Measurements from ENCODE around the gene ST7. TPM values are rescaled to one million over a fixed set of nuclear protein-coding genes. Genes with fewer than 3 reads are reported as not detected.

ST7 gene
- total and polyA plus RNA-seq, 2 of the 8 experiments (the other 6 are each of a cell fraction or from before 2014, with no cell fraction given): 16.3 to 18.0 TPM

- Histone ChIP-seq H3K4ac (replicated peaks; ENCODE audit: insufficient read length, low read depth, low read length) (no peak overlapping the region), H3K27me3 (replicated peaks in 1 of 4; ENCODE audit: control insufficient read depth in 3 of 4, extremely low read depth in 1 of 4, insufficient read depth in 3 of 4, low read length in 3 of 4) (no peaks in the 10 kb centered on the region), H3K36me3 (ENCODE audit: control insufficient read depth in 2 of 4, insufficient read depth in 4 of 4, low read length in 3 of 4) (no peaks in the 10 kb centered on the region), H4K91ac (replicated peaks; ENCODE audit: insufficient read length, low read length) (no peak overlapping the region), H3K79me2 (ENCODE audit: control insufficient read depth in 1 of 2, insufficient read depth in 2 of 2, low read length in 2 of 2) (no peaks in the 10 kb centered on the region), H3K79me1 (ENCODE audit: low read depth, low read length) (no peaks in the 10 kb centered on the region), H2AK5ac (ENCODE audit: low read depth, low read length) (no peak overlapping the region), H3K27ac (ENCODE audit: low read depth, low read length) (no peak overlapping the region), H2BK20ac (ENCODE audit: low read length) (no peak overlapping the region), H3K14ac (ENCODE audit: insufficient read length) (no peak overlapping the region), H3K4me3 (ENCODE audit: extremely low read depth in 1 of 4, insufficient read depth in 2 of 4, low read depth in 3 of 4, low read length in 4 of 4) (no peak overlapping the region), H3K9ac (replicated peaks in 1 of 4; ENCODE audit: extremely low read depth in 1 of 4, low read depth in 3 of 4, low read length in 3 of 4) (no peak overlapping the region), H4K20me1 (replicated peaks in 1 of 2; ENCODE audit: control insufficient read depth in 1 of 2, insufficient read depth in 2 of 2, low read length in 2 of 2) (no peaks in the 10 kb centered on the region), H2BK15ac (ENCODE audit: low read length) (no peak overlapping the region), H3K56ac (replicated peaks; ENCODE audit: insufficient read length, low read depth, low read length) (no peak overlapping the region), H2BK120ac (replicated peaks; ENCODE audit: low read depth, low read length) (no peak overlapping the region), H3K23me2 (ENCODE audit: low read depth, low read length) (no peaks in the 10 kb centered on the region), H3K18ac (ENCODE audit: extremely low read depth, low read length) (no peak overlapping the region), H3K4me2 (ENCODE audit: insufficient read depth in 1 of 2, low read depth in 2 of 2, low read length in 2 of 2) (no peak overlapping the region), H4K8ac (ENCODE audit: extremely low read depth, insufficient read depth, low read length) (no peak overlapping the region), H2BK5ac (ENCODE audit: low read depth, low read length) (no peak overlapping the region), H4K5ac (ENCODE audit: insufficient read length, low read depth, low read length) (no peak overlapping the region), H3K9me3 (ENCODE audit: insufficient read depth in 2 of 2, low read depth in 1 of 2, low read length in 1 of 2) (no peaks in the 10 kb centered on the region), H2AFZ (ENCODE audit: low read length) (no peak overlapping the region), H2BK12ac (ENCODE audit: low read depth, low read length) (no peak overlapping the region), H3K23ac (ENCODE audit: insufficient read length) (no peak overlapping the region), H3K4me1 (replicated peaks in 1 of 4; ENCODE audit: control insufficient read depth in 3 of 4, insufficient read depth in 4 of 4, low read length in 3 of 4) (peaks cover 2 to 14% (median 7%) of the 10 kb centered on the region in 4 experiments; a peak in 5 of 7 replicates)
- FAIRE-seq (no peak), DNase-seq (ENCODE audit: low read depth in 1 of 2, low spot score in 2 of 2) (no peak)
- WGBS, 2 experiments (ENCODE audit: extremely low coverage in 1 of 2, insufficient coverage in 1 of 2, insufficient read length in 1 of 2, insufficient replicate concordance in 2 of 2, low coverage in 1 of 2, low lambda C conversion rate in 2 of 2, missing lambda C conversion rate in 1 of 2): 95% methylated on average over 1 of the region's 1 CpG; no CpG with 5 or more reads in 1 of the 2 experiments
- POLR2A ChIA-PET (ENCODE audit: partially characterized antibody): interaction anchor here (0.6 kb wide), 1 partner anchor 251 kb away, joined by 4 read pairs; no protein-coding TSS in a partner anchor
- CTCF ChIA-PET (ENCODE audit: partially characterized antibody): interaction anchor here (0.6 to 1.9 kb wide), 7 partner anchors 13 to 1014 kb away, joined by 3 to 11 read pairs (median 4); no protein-coding TSS in a partner anchor
- no peak for TF ChIP-seq TCF12 (IDR thresholded peaks at IDR 0.05; ENCODE audit: low read depth, low read length)
- no peak for TF ChIP-seq KDM4A (IDR thresholded peaks at IDR 0.05; ENCODE audit: low read depth, low read length, severe bottlenecking)
- no peak for TF ChIP-seq TAF7 (optimal IDR thresholded peaks at IDR 0.05; ENCODE audit: borderline replicate concordance, low read depth, low read length)
- TF ChIP-seq KDM1A (IDR thresholded peaks at IDR 0.05; ENCODE audit: borderline replicate concordance, low read length): no peak
- TF ChIP-seq SAP30 (IDR thresholded peaks at IDR 0.05; ENCODE audit: insufficient read depth, insufficient replicate concordance, low read length): no peak
- TF ChIP-seq GTF2F1 (IDR thresholded peaks at IDR 0.05; ENCODE audit: borderline replicate concordance, low read depth, low read length): no peak
- no peak for TF ChIP-seq TAF1 (IDR thresholded peaks at IDR 0.05; ENCODE audit: low read depth, low read length)
- no peak for TF ChIP-seq POLR2A (IDR thresholded peaks at IDR 0.05; ENCODE audit: control extremely low read depth in 1 of 2, low read depth in 2 of 2, low read length in 2 of 2)
- TF ChIP-seq, protein P1, sequence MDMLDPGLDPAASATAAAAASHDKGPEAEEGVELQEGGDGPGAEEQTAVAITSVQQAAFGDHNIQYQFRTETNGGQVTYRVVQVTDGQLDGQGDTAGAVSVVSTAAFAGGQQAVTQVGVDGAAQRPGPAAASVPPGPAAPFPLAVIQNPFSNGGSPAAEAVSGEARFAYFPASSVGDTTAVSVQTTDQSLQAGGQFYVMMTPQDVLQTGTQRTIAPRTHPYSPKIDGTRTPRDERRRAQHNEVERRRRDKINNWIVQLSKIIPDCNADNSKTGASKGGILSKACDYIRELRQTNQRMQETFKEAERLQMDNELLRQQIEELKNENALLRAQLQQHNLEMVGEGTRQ (IDR thresholded peaks at IDR 0.05; ENCODE audit: low read length): no peak
- TF ChIP-seq EP300 (IDR thresholded peaks at IDR 0.05; ENCODE audit: borderline replicate concordance in 1 of 2, low read depth in 2 of 2, low read length in 2 of 2): no peak
- TF ChIP-seq ZNF274 (IDR thresholded peaks at IDR 0.05; ENCODE audit: borderline replicate concordance, extremely low read depth, low read length): no peak
- TF ChIP-seq TEAD4 (IDR thresholded peaks at IDR 0.05; ENCODE audit: low read depth, low read length): no peak
- no peak for TF ChIP-seq FOSL1 (IDR thresholded peaks at IDR 0.05; ENCODE audit: insufficient read depth, low read depth, low read length)
These were observed 161.0 kb downstream of the ST7 start for GRCh38 chr7:117114272-117114671.

Measured in H1 (cell line).